Measurements from ENCODE around the gene ARID4B.

ARID4B gene

DNA sequence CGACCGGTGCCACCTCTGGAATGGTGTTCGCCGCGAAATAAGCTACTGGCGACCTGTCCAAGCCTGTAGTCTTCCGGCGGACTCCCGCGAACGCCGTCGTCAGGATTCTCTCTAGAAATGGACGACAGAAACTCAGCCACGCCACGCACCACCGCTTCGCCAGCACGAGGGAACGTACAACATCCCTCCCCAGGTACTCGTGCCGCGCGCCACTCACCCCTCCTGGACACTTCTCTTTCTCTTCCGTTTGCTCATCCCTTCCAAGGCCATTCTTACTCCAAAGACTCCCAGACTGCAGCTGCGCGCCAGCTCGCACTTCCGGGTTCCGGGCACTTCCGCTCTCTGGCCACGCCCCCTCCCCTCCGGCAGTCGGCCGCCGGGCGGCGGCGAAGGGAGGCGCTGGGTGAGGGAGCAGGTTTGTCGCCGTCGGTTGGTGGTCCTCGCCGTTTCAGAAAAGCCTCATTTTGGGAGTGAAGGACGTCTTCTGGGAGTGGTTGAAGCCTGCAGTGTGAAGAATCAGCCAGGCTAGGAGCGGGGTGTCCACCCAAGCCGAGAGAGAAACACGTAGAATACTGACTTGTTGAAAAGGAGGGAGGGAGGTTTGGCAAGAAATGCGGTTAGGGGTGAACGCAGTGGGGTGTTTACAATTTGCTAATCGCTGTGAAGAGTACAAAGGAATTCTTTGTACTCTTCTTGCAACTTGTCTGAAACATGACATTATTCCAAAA is 166.9 kb downstream of the ARID4B start, which contains the start of gene RBM34 (continued):
- TF ChIP-seq ZNF560 (tag by site-specific recombination; IDR thresholded peaks at IDR 0.05; ENCODE audit: borderline replicate concordance) (no peak), ZNF16 (tag by site-specific recombination; IDR thresholded peaks at IDR 0.05; ENCODE audit: low read depth) (no peak; the same call in 1 of the 2 replicates), ZNF350 (tag by site-specific recombination; IDR thresholded peaks at IDR 0.05) (no peak), GLI2 (tag by site-specific recombination; IDR thresholded peaks at IDR 0.05; ENCODE audit: borderline replicate concordance, low read depth) (no peak), ZNF747 (tag by site-specific recombination; IDR thresholded peaks at IDR 0.05) (no peak), ZNF792 (tag by site-specific recombination; IDR thresholded peaks at IDR 0.05) (no peak), ZNF23 (tag by site-specific recombination; IDR thresholded peaks at IDR 0.05; ENCODE audit: borderline replicate concordance) (no peak), ZNF133 (tag by site-specific recombination; IDR thresholded peaks at IDR 0.05) (no peak), ZNF211 (tag by site-specific recombination; IDR thresholded peaks at IDR 0.05; ENCODE audit: low read depth) (no peak), ZSCAN30 (tag by site-specific recombination; IDR thresholded peaks at IDR 0.05) (no peak; the same call in 1 of the 2 replicates), ZFP37 (tag by site-specific recombination; IDR thresholded peaks at IDR 0.05) (peak; percentile 96), ZFP3 (tag by site-specific recombination; IDR thresholded peaks at IDR 0.05; ENCODE audit: low read depth) (no peak), ZNF174 (tag by site-specific recombination; IDR thresholded peaks at IDR 0.05) (no peak), ZNF112 (tag by site-specific recombination; IDR thresholded peaks at IDR 0.05) (no peak), OSR2 (tag by site-specific recombination; IDR thresholded peaks at IDR 0.05) (no peak; the same call in 1 of the 2 replicates), ZNF169 (tag by site-specific recombination; IDR thresholded peaks at IDR 0.05) (no peak), ZNF830 (tag by site-specific recombination; IDR thresholded peaks at IDR 0.05; ENCODE audit: low read depth) (no peak), TCF7L2 (IDR thresholded peaks at IDR 0.05; ENCODE audit: borderline replicate concordance, low read depth, low read length) (no peak)
- TF ChIP-seq, protein P1, sequence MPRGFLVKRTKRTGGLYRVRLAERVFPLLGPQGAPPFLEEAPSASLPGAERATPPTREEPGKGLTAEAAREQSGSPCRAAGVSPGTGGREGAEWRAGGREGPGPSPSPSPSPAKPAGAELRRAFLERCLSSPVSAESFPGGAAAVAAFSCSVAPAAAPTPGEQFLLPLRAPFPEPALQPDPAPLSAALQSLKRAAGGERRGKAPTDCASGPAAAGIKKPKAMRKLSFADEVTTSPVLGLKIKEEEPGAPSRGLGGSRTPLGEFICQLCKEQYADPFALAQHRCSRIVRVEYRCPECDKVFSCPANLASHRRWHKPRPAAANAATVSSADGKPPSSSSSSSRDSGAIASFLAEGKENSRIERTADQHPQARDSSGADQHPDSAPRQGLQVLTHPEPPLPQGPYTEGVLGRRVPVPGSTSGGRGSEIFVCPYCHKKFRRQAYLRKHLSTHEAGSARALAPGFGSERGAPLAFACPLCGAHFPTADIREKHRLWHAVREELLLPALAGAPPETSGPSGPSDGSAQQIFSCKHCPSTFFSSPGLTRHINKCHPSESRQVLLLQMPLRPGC (tag by site-specific recombination; IDR thresholded peaks at IDR 0.05), result peak; percentile 86
- TF ChIP-seq, protein P2, sequence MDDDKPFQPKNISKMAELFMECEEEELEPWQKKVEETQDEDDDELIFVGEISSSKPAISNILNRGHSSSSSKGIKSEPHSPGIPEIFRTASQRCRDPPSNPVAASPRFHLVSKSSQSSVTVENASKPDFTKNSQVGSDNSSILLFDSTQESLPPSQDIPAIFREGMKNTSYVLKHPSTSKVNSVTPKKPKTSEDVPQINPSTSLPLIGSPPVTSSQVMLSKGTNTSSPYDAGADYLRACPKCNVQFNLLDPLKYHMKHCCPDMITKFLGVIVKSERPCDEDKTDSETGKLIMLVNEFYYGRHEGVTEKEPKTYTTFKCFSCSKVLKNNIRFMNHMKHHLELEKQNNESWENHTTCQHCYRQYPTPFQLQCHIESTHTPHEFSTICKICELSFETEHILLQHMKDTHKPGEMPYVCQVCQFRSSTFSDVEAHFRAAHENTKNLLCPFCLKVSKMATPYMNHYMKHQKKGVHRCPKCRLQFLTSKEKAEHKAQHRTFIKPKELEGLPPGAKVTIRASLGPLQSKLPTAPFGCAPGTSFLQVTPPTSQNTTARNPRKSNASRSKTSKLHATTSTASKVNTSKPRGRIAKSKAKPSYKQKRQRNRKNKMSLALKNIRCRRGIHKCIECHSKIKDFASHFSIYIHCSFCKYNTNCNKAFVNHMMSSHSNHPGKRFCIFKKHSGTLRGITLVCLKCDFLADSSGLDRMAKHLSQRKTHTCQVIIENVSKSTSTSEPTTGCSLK (tag by site-specific recombination; IDR thresholded peaks at IDR 0.05), result no peak
- TF ChIP-seq, protein P3, sequence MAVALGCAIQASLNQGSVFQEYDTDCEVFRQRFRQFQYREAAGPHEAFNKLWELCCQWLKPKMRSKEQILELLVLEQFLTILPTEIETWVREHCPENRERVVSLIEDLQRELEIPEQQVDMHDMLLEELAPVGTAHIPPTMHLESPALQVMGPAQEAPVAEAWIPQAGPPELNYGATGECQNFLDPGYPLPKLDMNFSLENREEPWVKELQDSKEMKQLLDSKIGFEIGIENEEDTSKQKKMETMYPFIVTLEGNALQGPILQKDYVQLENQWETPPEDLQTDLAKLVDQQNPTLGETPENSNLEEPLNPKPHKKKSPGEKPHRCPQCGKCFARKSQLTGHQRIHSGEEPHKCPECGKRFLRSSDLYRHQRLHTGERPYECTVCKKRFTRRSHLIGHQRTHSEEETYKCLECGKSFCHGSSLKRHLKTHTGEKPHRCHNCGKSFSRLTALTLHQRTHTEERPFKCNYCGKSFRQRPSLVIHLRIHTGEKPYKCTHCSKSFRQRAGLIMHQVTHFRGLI (tag by site-specific recombination; IDR thresholded peaks at IDR 0.05), result no peak; the same call in 1 of the 2 replicates
- TF ChIP-seq, protein P4, sequence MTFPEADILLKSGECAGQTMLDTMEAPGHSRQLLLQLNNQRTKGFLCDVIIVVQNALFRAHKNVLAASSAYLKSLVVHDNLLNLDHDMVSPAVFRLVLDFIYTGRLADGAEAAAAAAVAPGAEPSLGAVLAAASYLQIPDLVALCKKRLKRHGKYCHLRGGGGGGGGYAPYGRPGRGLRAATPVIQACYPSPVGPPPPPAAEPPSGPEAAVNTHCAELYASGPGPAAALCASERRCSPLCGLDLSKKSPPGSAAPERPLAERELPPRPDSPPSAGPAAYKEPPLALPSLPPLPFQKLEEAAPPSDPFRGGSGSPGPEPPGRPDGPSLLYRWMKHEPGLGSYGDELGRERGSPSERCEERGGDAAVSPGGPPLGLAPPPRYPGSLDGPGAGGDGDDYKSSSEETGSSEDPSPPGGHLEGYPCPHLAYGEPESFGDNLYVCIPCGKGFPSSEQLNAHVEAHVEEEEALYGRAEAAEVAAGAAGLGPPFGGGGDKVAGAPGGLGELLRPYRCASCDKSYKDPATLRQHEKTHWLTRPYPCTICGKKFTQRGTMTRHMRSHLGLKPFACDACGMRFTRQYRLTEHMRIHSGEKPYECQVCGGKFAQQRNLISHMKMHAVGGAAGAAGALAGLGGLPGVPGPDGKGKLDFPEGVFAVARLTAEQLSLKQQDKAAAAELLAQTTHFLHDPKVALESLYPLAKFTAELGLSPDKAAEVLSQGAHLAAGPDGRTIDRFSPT (tag by site-specific recombination; IDR thresholded peaks at IDR 0.05), result no peak; the same call in 1 of the 2 replicates
- TF ChIP-seq, protein P5, sequence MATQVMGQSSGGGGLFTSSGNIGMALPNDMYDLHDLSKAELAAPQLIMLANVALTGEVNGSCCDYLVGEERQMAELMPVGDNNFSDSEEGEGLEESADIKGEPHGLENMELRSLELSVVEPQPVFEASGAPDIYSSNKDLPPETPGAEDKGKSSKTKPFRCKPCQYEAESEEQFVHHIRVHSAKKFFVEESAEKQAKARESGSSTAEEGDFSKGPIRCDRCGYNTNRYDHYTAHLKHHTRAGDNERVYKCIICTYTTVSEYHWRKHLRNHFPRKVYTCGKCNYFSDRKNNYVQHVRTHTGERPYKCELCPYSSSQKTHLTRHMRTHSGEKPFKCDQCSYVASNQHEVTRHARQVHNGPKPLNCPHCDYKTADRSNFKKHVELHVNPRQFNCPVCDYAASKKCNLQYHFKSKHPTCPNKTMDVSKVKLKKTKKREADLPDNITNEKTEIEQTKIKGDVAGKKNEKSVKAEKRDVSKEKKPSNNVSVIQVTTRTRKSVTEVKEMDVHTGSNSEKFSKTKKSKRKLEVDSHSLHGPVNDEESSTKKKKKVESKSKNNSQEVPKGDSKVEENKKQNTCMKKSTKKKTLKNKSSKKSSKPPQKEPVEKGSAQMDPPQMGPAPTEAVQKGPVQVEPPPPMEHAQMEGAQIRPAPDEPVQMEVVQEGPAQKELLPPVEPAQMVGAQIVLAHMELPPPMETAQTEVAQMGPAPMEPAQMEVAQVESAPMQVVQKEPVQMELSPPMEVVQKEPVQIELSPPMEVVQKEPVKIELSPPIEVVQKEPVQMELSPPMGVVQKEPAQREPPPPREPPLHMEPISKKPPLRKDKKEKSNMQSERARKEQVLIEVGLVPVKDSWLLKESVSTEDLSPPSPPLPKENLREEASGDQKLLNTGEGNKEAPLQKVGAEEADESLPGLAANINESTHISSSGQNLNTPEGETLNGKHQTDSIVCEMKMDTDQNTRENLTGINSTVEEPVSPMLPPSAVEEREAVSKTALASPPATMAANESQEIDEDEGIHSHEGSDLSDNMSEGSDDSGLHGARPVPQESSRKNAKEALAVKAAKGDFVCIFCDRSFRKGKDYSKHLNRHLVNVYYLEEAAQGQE (tag by site-specific recombination; IDR thresholded peaks at IDR 0.05), result peak; percentile 51; the same call in 1 of the 2 replicates
- TF ChIP-seq, protein P6, sequence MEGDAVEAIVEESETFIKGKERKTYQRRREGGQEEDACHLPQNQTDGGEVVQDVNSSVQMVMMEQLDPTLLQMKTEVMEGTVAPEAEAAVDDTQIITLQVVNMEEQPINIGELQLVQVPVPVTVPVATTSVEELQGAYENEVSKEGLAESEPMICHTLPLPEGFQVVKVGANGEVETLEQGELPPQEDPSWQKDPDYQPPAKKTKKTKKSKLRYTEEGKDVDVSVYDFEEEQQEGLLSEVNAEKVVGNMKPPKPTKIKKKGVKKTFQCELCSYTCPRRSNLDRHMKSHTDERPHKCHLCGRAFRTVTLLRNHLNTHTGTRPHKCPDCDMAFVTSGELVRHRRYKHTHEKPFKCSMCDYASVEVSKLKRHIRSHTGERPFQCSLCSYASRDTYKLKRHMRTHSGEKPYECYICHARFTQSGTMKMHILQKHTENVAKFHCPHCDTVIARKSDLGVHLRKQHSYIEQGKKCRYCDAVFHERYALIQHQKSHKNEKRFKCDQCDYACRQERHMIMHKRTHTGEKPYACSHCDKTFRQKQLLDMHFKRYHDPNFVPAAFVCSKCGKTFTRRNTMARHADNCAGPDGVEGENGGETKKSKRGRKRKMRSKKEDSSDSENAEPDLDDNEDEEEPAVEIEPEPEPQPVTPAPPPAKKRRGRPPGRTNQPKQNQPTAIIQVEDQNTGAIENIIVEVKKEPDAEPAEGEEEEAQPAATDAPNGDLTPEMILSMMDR (tag by site-specific recombination; IDR thresholded peaks at IDR 0.05), result peak; percentile 74; the same call in 1 of the 2 replicates
- TF ChIP-seq, protein P7, sequence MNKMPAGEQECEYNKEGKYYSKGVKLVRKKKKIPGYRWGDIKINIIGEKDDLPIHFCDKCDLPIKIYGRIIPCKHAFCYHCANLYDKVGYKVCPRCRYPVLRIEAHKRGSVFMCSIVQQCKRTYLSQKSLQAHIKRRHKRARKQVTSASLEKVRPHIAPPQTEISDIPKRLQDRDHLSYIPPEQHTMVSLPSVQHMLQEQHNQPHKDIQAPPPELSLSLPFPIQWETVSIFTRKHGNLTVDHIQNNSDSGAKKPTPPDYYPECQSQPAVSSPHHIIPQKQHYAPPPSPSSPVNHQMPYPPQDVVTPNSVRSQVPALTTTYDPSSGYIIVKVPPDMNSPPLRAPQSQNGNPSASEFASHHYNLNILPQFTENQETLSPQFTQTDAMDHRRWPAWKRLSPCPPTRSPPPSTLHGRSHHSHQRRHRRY (tag by site-specific recombination; IDR thresholded peaks at IDR 0.05), result no peak
